K562 (cell line): ENCODE data around the gene MSTO1. TPM values are rescaled to one million over a fixed set of nuclear protein-coding genes. Genes with fewer than 3 reads are reported as not detected.
"Not testable (repeated sequence)": the region's sequence is repeated elsewhere in the genome, so short reads cannot be mapped to it uniquely, and the experiment has no call there.

Experiments used
- ATAC-seq: fragments of 200-7000 bp; cut with Tn5 transposase; 3 replicates; pipeline ENCODE4 v1.9.1; 2020; ENCODE audit warnings: moderate library complexity
- BruUV-seq: library from RNA; stranded (reverse); fragments of 400-500 nt; replicated peaks from 2 replicates; lab custom pipeline; 2021; lab: Mats Ljungman, UMichigan
- CTCF ChIA-PET: fragments of 300-600 bp; formaldehyde crosslinking; extraction: SDS; loops from one replicate; lab custom pipeline; 2021; ENCODE audit warnings: low intra/inter-chr PET ratio; lab: Yijun Ruan, JAX
- POLR2A ChIA-PET: fragments of 300-600, 350-650 bp; sonication (Branson Sonifier 250); formaldehyde crosslinking; extraction: SDS; loops from one replicate; lab custom pipeline; 2021; ENCODE audit warnings: antibody characterized with exemption, inconsistent platforms; lab: Yijun Ruan, JAX
- DNase-seq, 4 experiments: peaks; one replicate each; pipeline versions ENCODE4 v3.0.0 to v3.0.0-alpha.2; 2011 to 2018; ENCODE audit warnings: low spot score in 3 of 4, mixed read lengths in 3 of 4; ENCODE audit errors: extremely low read depth in 1 of 4
- FAIRE-seq: peaks from 2 replicates; lab custom pipeline; 2011; peaks lifted over from hg19 to GRCh38; lab: Jason Lieb, UNC
- H2AFZ ChIP-seq: 2 replicates; pipeline ENCODE4 v1.6.0; 2011; ENCODE audit warnings: low read depth, low read length, control low read depth, inconsistent platforms
- H3K27ac ChIP-seq: fragments of 200-600 bp; 3 replicates; pipeline ENCODE4 v1.8.0; 2011; ENCODE audit warnings: low read depth, mild to moderate bottlenecking, control low read depth, inconsistent platforms, low read length, moderate library complexity, mixed read lengths; ENCODE audit errors: extremely low read depth
- H3K27me3 ChIP-seq, 2 experiments: fragments of 300-600 bp in 1 of 2; 2 replicates in 1 of 2; 3 replicates in 1 of 2; pipeline versions ENCODE4 v1.6.0 to v1.8.0; 2011; ENCODE audit warnings: inconsistent platforms in 2 of 2, low read length in 2 of 2, mild to moderate bottlenecking in 1 of 2, mixed read lengths in 1 of 2, moderate library complexity in 1 of 2; ENCODE audit not compliant: control insufficient read depth in 2 of 2, insufficient read depth in 2 of 2
- H3K36me3 ChIP-seq: fragments of 300-600 bp; 3 replicates; pipeline ENCODE4 v1.8.0; 2011; ENCODE audit warnings: mild to moderate bottlenecking, low read length, inconsistent platforms; ENCODE audit not compliant: control insufficient read depth, insufficient read depth
- H3K4me1 ChIP-seq, 2 experiments: fragments of 200-600 bp in 1 of 2; replicated peaks in 1 of 2; 2 replicates in 1 of 2; 3 replicates in 1 of 2; pipeline versions ENCODE4 v1.5.1 to v1.8.0; 2011; ENCODE audit warnings: inconsistent platforms in 2 of 2, low read length in 2 of 2, mild to moderate bottlenecking in 1 of 2, mixed read lengths in 1 of 2, moderate library complexity in 1 of 2; ENCODE audit not compliant: control insufficient read depth in 2 of 2, insufficient read depth in 2 of 2
- H3K4me2 ChIP-seq: 2 replicates; pipeline ENCODE4 v1.6.1; 2011; ENCODE audit warnings: low read length, control low read depth, inconsistent platforms, mixed read lengths; ENCODE audit not compliant: insufficient read depth
- H3K4me3 ChIP-seq: fragments of 200-600 bp; sonication (generic), shearing (Covaris generic); 2 replicates; pipeline ENCODE4 v1.5.1; 2016; ENCODE audit warnings: control low read depth, inconsistent platforms
- H3K79me2 ChIP-seq: fragments of 200-600 bp; 3 replicates; pipeline ENCODE4 v1.8.0; 2011; ENCODE audit warnings: low read length, inconsistent platforms; ENCODE audit not compliant: control insufficient read depth, insufficient read depth
- H3K9ac ChIP-seq, 2 experiments: 2 replicates each; pipeline versions ENCODE4 v1.6.0 to v1.6.1; 2011; ENCODE audit warnings: low read depth in 2 of 2, low read length in 2 of 2, control low read depth in 1 of 2, inconsistent platforms in 1 of 2, mild to moderate bottlenecking in 1 of 2, mixed read lengths in 1 of 2; ENCODE audit not compliant: insufficient read depth in 1 of 2
- H3K9me1 ChIP-seq: one replicate; pipeline ENCODE4 v1.6.0; 2011; ENCODE audit warnings: inconsistent platforms, mild to moderate bottlenecking, low read length, moderate library complexity; ENCODE audit not compliant: control insufficient read depth, insufficient read depth
- H3K9me3 ChIP-seq: replicated peaks from 2 replicates; pipeline ENCODE4 v1.5.1; 2011; ENCODE audit warnings: low read depth, low read length, inconsistent platforms; ENCODE audit not compliant: control insufficient read depth, insufficient read depth
- H4K20me1 ChIP-seq: replicated peaks from 2 replicates; pipeline ENCODE4 v1.6.1; 2011; ENCODE audit warnings: low read length, inconsistent platforms, mixed read lengths; ENCODE audit not compliant: control insufficient read depth, insufficient read depth
- ADNP ChIP-seq: fragments of 200-800 bp; sonication (Bioruptor generic); IDR thresholded peaks from 2 replicates; pipeline ENCODE4 v1.6.1; 2016; ENCODE audit warnings: missing genetic modification characterization, missing compliant biosample characterization
- CCAR2 ChIP-seq: fragments of 200-400 bp; formaldehyde crosslinking; IDR thresholded peaks from 2 replicates; pipeline ENCODE4 v1.6.1; 2017; ENCODE audit warnings: mild to moderate bottlenecking, low read depth, low read length
- PTBP1 ChIP-seq: fragments of 200-400 bp; formaldehyde crosslinking; IDR thresholded peaks from 2 replicates; pipeline ENCODE4 v1.6.1; 2017; ENCODE audit warnings: low read depth, low read length
- WGBS: fragments of 100-300 bp; shearing (Covaris generic); methylation state at CpG from one replicate; pipeline ENCODE4 v1.1.6; 2016; ENCODE audit warnings: low coverage, mixed read lengths; ENCODE audit not compliant: insufficient coverage; ENCODE audit errors: missing lambda C conversion rate; 5-methylcytosine and 5-hydroxymethylcytosine counted together
- in situ Hi-C: fragments of 300-500 bp; cut with MboI; formaldehyde crosslinking; loops from 4 replicates; pipeline ENCODE4 v1.15.0; 2018; ENCODE audit warnings: inconsistent platforms, mixed read lengths
- intact Hi-C: fragments of 100-400 bp; cut with micrococcal nuclease; formaldehyde crosslinking; loops from 2 replicates; pipeline ENCODE4 v1.14.2; 2022
- polyA plus RNA-seq, 8 experiments: library from polyadenylated mRNA; depleted of rRNA in 4 of 8; stranded (reverse) in 5 of 8; unstranded in 3 of 8; fragments of >200 nt; fragmentation: Nextera tagmentation in 2 of 8; fragmentation: Illumina TruSeq in 1 of 8; extraction: Ambion mirVana in 2 of 8; extraction: Trizol in 1 of 8; gene quantifications; 2 replicates each; pipeline versions ENCODE4 v1.2.1 to v1.2.3, GENCODE V29; 2011 to 2014; ENCODE audit warnings: inconsistent platforms in 1 of 8, missing spikeins in 1 of 8
- total RNA-seq, 7 experiments: library from RNA; depleted of rRNA in 6 of 7; stranded (reverse); fragments of >200 nt in 6 of 7; fragmentation: Illumina TruSeq in 2 of 7; extraction: Trizol in 2 of 7; gene quantifications; 2 replicates each; pipeline versions ENCODE4 v1.2.1 to v1.2.3, GENCODE V29; 2011 to 2021; ENCODE audit warnings: low replicate concordance in 1 of 7
- TF ChIP-seq, protein P1 (sequence below), 2 experiments: fragments of 450-650 bp; formaldehyde crosslinking in 1 of 2; IDR thresholded peaks; 2 replicates each; pipeline versions ENCODE4 v1.4.0 to v1.6.1; 2014 to 2020; ENCODE audit warnings: mild to moderate bottlenecking in 2 of 2, borderline replicate concordance in 1 of 2, low read depth in 1 of 2

The MSTO1 gene
- total and polyA plus RNA-seq, 9 of the 15 experiments (the other 6 are each of a cell fraction or from before 2014, with no cell fraction given), result 18.8 to 71.1 (median 47.3) TPM

DNA sequence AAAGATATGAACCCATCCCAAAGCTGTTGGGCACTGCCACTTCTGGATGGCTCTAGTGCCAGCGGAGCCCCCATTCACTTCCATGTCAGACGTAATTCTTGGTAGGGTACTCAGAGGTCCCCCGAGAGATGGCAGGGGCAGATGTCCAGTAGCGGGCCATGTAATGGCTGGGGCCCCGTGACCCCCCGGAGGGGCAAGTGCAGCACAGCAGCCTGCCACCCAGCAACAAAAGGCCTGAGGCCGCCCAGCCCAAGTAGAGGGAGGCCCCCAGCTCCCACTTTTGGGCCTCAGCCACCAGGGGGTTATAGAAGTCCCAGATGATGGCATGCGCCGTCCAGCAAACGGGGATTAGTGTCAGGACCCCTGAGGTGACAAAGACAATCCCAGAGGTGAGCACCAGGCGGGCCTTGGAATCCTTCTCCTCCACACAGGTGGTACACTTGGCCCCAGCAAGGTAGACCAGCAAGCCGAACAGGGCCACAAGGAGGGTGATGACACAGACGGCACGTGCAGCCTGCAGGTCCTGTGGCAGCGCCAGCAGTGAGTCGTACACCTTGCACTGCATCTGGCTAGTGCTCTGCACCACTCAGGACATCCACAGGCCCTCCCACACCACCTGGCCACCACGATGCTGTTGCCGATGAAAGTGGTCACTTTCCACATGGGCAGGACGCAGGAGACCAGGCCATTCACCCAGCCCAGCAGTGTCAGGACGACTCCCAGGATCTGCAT lies 19.3 kb upstream of the MSTO1 start:
- H3K4me1 ChIP-seq, BruUV-seq, H3K9me3 ChIP-seq, POLR2A ChIA-PET, H3K9me1 ChIP-seq, H3K4me3 ChIP-seq, H3K27me3 ChIP-seq, H3K36me3 ChIP-seq, ATAC-seq, H3K27ac ChIP-seq, FAIRE-seq, H3K9ac ChIP-seq, H3K4me2 ChIP-seq, H4K20me1 ChIP-seq, DNase-seq, H3K79me2 ChIP-seq, H2AFZ ChIP-seq: not testable (repeated sequence)
- intact Hi-C loops (loop anchor here (5.0 to 10.0 kb wide), 3 partner anchors 266 to 496 kb away; partner anchors contain the start of gene RUSC1), in situ Hi-C loops (loop anchor here (10.0 kb wide), 2 partner anchors 336 to 496 kb away; partner anchors contain the start of gene ENTREP3)
- CTCF ChIA-PET, result interaction anchor here (4.0 kb wide), 1 partner anchor 340 kb away, joined by 22 read pairs; no protein-coding TSS in a partner anchor
- WGBS, result 83% methylated on average over 20 of the region's 20 CpGs

DNA sequence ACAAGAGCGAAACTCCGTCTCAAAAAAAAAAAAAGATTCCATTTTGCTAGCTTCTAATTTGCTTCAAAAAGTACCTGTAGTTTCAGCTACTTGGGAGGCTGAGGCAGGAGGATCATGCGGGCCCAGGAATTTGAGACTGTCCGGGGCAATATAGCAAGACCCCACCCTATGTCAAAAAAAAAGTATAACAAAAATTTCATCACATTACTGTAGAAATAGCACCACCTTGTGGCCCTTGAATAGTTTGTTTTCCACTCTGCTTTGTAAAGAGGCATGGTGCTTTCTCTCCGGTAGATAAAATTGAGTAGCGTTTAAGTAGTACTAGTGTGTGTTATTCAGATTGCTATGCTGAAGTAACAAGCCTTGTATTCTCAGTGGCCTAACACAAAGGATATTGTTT lies 18.2 kb upstream of the MSTO1 start:
- 23% methylated on average over 5 of the region's 6 CpGs for WGBS
- intact Hi-C loops (loop anchor here (5.0 to 10.0 kb wide), 3 partner anchors 267 to 497 kb away; partner anchors contain the start of gene RUSC1), in situ Hi-C loops (loop anchor here (10.0 kb wide), 2 partner anchors 337 to 497 kb away; partner anchors contain the start of gene ENTREP3)
- POLR2A ChIA-PET, result no interaction called here
- no TSS peak for BruUV-seq
- H4K20me1 ChIP-seq, result no peaks in the 10 kb centered on the region
- no peaks in the 10 kb centered on the region for H3K36me3 ChIP-seq
- H3K9me3 ChIP-seq, result no peaks in the 10 kb centered on the region
- H3K79me2 ChIP-seq, result no peaks in the 10 kb centered on the region
- no peaks in the 10 kb centered on the region for H3K9me1 ChIP-seq
- DNase-seq (peak; percentile 31 to 78 (median 40)), FAIRE-seq (peak; percentile 96), ATAC-seq (peak; percentile 89)
- H3K4me1 ChIP-seq, result no peaks in the 10 kb centered on the region; a peak in 1 of 5 replicates
- CTCF ChIA-PET, result interaction anchor here (0.7 to 4.0 kb wide), 5 partner anchors 341 to 443 kb away, joined by 3 to 22 read pairs (median 4); partner anchors contain the start of genes KRTCAP2 and THBS3
- no peak overlapping the region for H3K9ac ChIP-seq
- no peak overlapping the region for H3K27ac ChIP-seq
- H3K4me3 ChIP-seq, result no peak overlapping the region
- H2AFZ ChIP-seq, result peak overlapping the region; percentile 79
- no peaks in the 10 kb centered on the region for H3K27me3 ChIP-seq
- H3K4me2 ChIP-seq, result no peak overlapping the region
- peak; percentile 79 for TF ChIP-seq ADNP (tag)
- no peak for TF ChIP-seq CCAR2
- TF ChIP-seq, protein P1, sequence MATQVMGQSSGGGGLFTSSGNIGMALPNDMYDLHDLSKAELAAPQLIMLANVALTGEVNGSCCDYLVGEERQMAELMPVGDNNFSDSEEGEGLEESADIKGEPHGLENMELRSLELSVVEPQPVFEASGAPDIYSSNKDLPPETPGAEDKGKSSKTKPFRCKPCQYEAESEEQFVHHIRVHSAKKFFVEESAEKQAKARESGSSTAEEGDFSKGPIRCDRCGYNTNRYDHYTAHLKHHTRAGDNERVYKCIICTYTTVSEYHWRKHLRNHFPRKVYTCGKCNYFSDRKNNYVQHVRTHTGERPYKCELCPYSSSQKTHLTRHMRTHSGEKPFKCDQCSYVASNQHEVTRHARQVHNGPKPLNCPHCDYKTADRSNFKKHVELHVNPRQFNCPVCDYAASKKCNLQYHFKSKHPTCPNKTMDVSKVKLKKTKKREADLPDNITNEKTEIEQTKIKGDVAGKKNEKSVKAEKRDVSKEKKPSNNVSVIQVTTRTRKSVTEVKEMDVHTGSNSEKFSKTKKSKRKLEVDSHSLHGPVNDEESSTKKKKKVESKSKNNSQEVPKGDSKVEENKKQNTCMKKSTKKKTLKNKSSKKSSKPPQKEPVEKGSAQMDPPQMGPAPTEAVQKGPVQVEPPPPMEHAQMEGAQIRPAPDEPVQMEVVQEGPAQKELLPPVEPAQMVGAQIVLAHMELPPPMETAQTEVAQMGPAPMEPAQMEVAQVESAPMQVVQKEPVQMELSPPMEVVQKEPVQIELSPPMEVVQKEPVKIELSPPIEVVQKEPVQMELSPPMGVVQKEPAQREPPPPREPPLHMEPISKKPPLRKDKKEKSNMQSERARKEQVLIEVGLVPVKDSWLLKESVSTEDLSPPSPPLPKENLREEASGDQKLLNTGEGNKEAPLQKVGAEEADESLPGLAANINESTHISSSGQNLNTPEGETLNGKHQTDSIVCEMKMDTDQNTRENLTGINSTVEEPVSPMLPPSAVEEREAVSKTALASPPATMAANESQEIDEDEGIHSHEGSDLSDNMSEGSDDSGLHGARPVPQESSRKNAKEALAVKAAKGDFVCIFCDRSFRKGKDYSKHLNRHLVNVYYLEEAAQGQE (IDR thresholded peaks at IDR 0.05; ENCODE audit: borderline replicate concordance), result peak; percentile 48; the same call in 1 of the 2 replicates
- TF ChIP-seq, protein P1 (CRISPR knock-in tag; IDR thresholded peaks at IDR 0.05; ENCODE audit: low read depth), result no peak
- TF ChIP-seq PTBP1, result 0 out of 2 replicates have a peak, but pooled peaks have one; percentile 50
